H1 (cell line): Measurements from ENCODE around the gene KCND3. TPM values are rescaled to one million over a fixed set of nuclear protein-coding genes. Genes with fewer than 3 reads are reported as not detected.

Experiments
- BACH1 ChIP-seq: IDR thresholded peaks from 2 replicates; pipeline ENCODE4 v1.6.1; 2012; ENCODE audit warnings: low read length, improper control_type of control experiment
- CHD2 ChIP-seq: IDR thresholded peaks from 2 replicates; pipeline ENCODE4 v1.6.1; 2012; ENCODE audit warnings: low read length, improper control_type of control experiment
- HDAC2 ChIP-seq, 2 experiments: fragments of 300-600 bp in 1 of 2; sonication (generic) in 1 of 2; IDR thresholded peaks; 2 replicates each; pipeline ENCODE4 v1.6.1; 2011 to 2012; ENCODE audit warnings: low read depth in 2 of 2, low read length in 2 of 2, mild to moderate bottlenecking in 2 of 2, moderate library complexity in 2 of 2, borderline replicate concordance in 1 of 2, inconsistent platforms in 1 of 2
- JUN ChIP-seq: IDR thresholded peaks from 2 replicates; pipeline ENCODE4 v1.6.1; 2011; ENCODE audit warnings: low read depth, mild to moderate bottlenecking, improper control_type of control experiment, low read length
- MAX ChIP-seq: IDR thresholded peaks from 2 replicates; pipeline ENCODE4 v1.6.1; 2012; ENCODE audit warnings: inconsistent platforms
- PHF8 ChIP-seq: fragments of 200-600 bp; sonication (generic); conservative IDR thresholded peaks from 2 replicates; pipeline ENCODE4 v1.7.1; 2012; ENCODE audit warnings: low read depth, mild to moderate bottlenecking, inconsistent platforms, low read length, moderate library complexity
- POLR2A ChIP-seq, 2 experiments: IDR thresholded peaks; 1 replicate in 1 of 2; 2 replicates in 1 of 2; pipeline ENCODE4 v1.6.1; 2011; ENCODE audit warnings: low read depth in 2 of 2, low read length in 2 of 2, mild to moderate bottlenecking in 2 of 2; ENCODE audit errors: control extremely low read depth in 1 of 2
- POLR2AphosphoS5 ChIP-seq: IDR thresholded peaks from 2 replicates; pipeline ENCODE4 v1.6.1; 2011; ENCODE audit warnings: low read depth, low read length
- TAF1 ChIP-seq: IDR thresholded peaks from 2 replicates; pipeline ENCODE4 v1.6.1; 2011; ENCODE audit warnings: mild to moderate bottlenecking, low read depth, low read length
- TAF7 ChIP-seq: optimal IDR thresholded peaks from 2 replicates; pipeline ENCODE3; 2011; ENCODE audit warnings: low read depth, mild to moderate bottlenecking, inconsistent platforms, low read length, moderate library complexity, borderline replicate concordance
- ZNF274 ChIP-seq: IDR thresholded peaks from 2 replicates; pipeline ENCODE4 v1.7.0; 2012; ENCODE audit warnings: low read length, borderline replicate concordance; ENCODE audit errors: extremely low read depth
- polyA plus RNA-seq, 7 experiments: library from polyadenylated mRNA; depleted of rRNA in 3 of 7; stranded (reverse) in 5 of 7; unstranded in 2 of 7; fragments of >200 nt in 5 of 7; fragments of 200-250 nt in 2 of 7; gene quantifications; 1 replicate in 5 of 7; 2 replicates in 1 of 7; 4 replicates in 1 of 7; pipeline versions ENCODE4 v1.2.1 to v1.2.3, GENCODE V29; 2011 to 2013; ENCODE audit warnings: missing spikeins in 2 of 7, mixed read lengths in 2 of 7
- total RNA-seq: library from RNA; stranded (reverse); fragmentation: NEBNext Ultra II Directional; extraction: Animal tissue kit (Norgen Biotek cat#: 25700); gene quantifications from 2 replicates; pipeline ENCODE4 v1.2.1, GENCODE V29; 2021
- TF ChIP-seq, protein P1 (sequence below): IDR thresholded peaks from 2 replicates; pipeline ENCODE4 v1.6.1; 2012; ENCODE audit warnings: inconsistent platforms

The KCND3 gene
- total and polyA plus RNA-seq, 2 of the 8 experiments (the other 6 are each of a cell fraction or from before 2014, with no cell fraction given): 0.14 to 0.48 TPM

- peak; percentile 94 for TF ChIP-seq MAX
- TF ChIP-seq, protein P1, sequence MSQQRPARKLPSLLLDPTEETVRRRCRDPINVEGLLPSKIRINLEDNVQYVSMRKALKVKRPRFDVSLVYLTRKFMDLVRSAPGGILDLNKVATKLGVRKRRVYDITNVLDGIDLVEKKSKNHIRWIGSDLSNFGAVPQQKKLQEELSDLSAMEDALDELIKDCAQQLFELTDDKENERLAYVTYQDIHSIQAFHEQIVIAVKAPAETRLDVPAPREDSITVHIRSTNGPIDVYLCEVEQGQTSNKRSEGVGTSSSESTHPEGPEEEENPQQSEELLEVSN: peak; percentile 93
- no peak for TF ChIP-seq ZNF274
- TF ChIP-seq JUN: no peak
- TF ChIP-seq TAF1: peak; percentile 82; the same call in 1 of the 2 replicates
- TF ChIP-seq BACH1: 0 out of 2 replicates have a peak, but pooled peaks have one; percentile 5
- peak; percentile 53 for TF ChIP-seq PHF8
- no peak; the same call in 1 of the 2 replicates for TF ChIP-seq POLR2AphosphoS5
- peak; percentile 37 to 64 for TF ChIP-seq POLR2A (IDR thresholded peaks at IDR 0.05; ENCODE audit: control extremely low read depth in 1 of 2, low read depth in 2 of 2, low read length in 2 of 2)
- 0 out of 4 replicates have a peak, but pooled peaks of 1 of the 2 experiments have one; percentile 17 for TF ChIP-seq HDAC2 (IDR thresholded peaks at IDR 0.05; ENCODE audit: borderline replicate concordance in 1 of 2, low read depth in 2 of 2, low read length in 2 of 2)
- TF ChIP-seq CHD2: peak; percentile 7; the same call in 1 of the 2 replicates
- TF ChIP-seq TAF7: peak; percentile 89
Observed at GRCh38 chr1:111739194-111739924, 250.1 kb downstream of the KCND3 start, which contains the start of gene INKA2 (continued).
